HG03175 (cell line): Measurements from ENCODE around the gene ACAN.

Experiments
- ATAC-seq: cut with Tn5 transposase; IDR thresholded peaks from one replicate; pipeline ENCODE4 v1.9.1; 2021; ENCODE audit warnings: mild to moderate bottlenecking, moderate library complexity; ENCODE audit not compliant: unreplicated experiment

Gene ACAN

GRCh38 chr15:88841236-88841635 lies 38.0 kb downstream of the ACAN start:
- ATAC-seq, result no peak

- ATAC-seq, result no peak
Observed at GRCh38 chr15:88842156-88842555, 38.9 kb downstream of the ACAN start.

- no peak for ATAC-seq
Observed at GRCh38 chr15:88843334-88843733, 40.1 kb downstream of the ACAN start.

GRCh38 chr15:88844749-88845386 lies 41.6 kb downstream of the ACAN start:
- no peak for ATAC-seq

- ATAC-seq, result no peak
Observed at GRCh38 chr15:88845616-88846015, 42.4 kb downstream of the ACAN start.

GRCh38 chr15:88847144-88847543 lies 43.9 kb downstream of the ACAN start:
- no peak for ATAC-seq

GRCh38 chr15:88848203-88848602 lies 45.0 kb downstream of the ACAN start:
- no peak for ATAC-seq

GRCh38 chr15:88849376-88850072 lies 46.3 kb downstream of the ACAN start:
- ATAC-seq, result no peak

GRCh38 chr15:88852476-88852875 lies 49.2 kb downstream of the ACAN start:
- ATAC-seq, result no peak

- ATAC-seq, result no peak
Observed at GRCh38 chr15:88858934-88859333, 55.7 kb downstream of the ACAN start.

GRCh38 chr15:88859550-88859949 lies 56.3 kb downstream of the ACAN start:
- no peak for ATAC-seq

- ATAC-seq, result no peak
Observed at GRCh38 chr15:88860212-88860611, 57.0 kb downstream of the ACAN start.

GRCh38 chr15:88863412-88863811 lies 60.2 kb downstream of the ACAN start:
- no peak for ATAC-seq

GRCh38 chr15:88864861-88865497 lies 61.7 kb downstream of the ACAN start:
- ATAC-seq, result no peak

GRCh38 chr15:88865498-88866099 lies 62.4 kb downstream of the ACAN start:
- no peak for ATAC-seq

- ATAC-seq, result no peak
Observed at GRCh38 chr15:88866295-88866881, 63.2 kb downstream of the ACAN start.

- no peak for ATAC-seq
Observed at GRCh38 chr15:88871313-88871712, 68.1 kb downstream of the ACAN start.

- no peak for ATAC-seq
Observed at GRCh38 chr15:88872106-88872505, 68.9 kb downstream of the ACAN start.

- ATAC-seq, result no peak
Observed at GRCh38 chr15:88872706-88873105, 69.5 kb downstream of the ACAN start.

- ATAC-seq, result no peak
Observed at GRCh38 chr15:88873786-88874185, 70.5 kb downstream of the ACAN start.

GRCh38 chr15:88874275-88874674 lies 71.0 kb downstream of the ACAN start:
- no peak for ATAC-seq
